Activated CD8-positive, alpha-beta memory T cell treated with anti-CD3 and anti-CD28 coated beads for 36 hours (primary cell): Measurements from ENCODE around the gene LCMT1. TPM values are rescaled to one million over a fixed set of nuclear protein-coding genes. Genes with fewer than 3 reads are reported as not detected.
"Not testable (repeated sequence)": the region's sequence is repeated elsewhere in the genome, so short reads cannot be mapped to it uniquely, and the experiment has no call there.

Experiments
- CTCF ChIA-PET: fragments of 350-600 bp; sonication (Branson Sonifier 250); formaldehyde crosslinking; loops from one replicate; lab custom pipeline; 2021; ENCODE audit warnings: antibody characterized with exemption; lab: Charles Lee
- POLR2A ChIA-PET: fragments of 350-600 bp; sonication (Branson Sonifier 250); formaldehyde crosslinking; loops from one replicate; lab custom pipeline; 2021; ENCODE audit warnings: antibody characterized with exemption; lab: Charles Lee
- total RNA-seq, 2 experiments: library from RNA; stranded (reverse); gene quantifications; one replicate each; pipeline ENCODE4 v1.2.3, GENCODE V29; 2021

Gene LCMT1
- 10 to 100 TPM; 47.6 to 48.9 TPM for total RNA-seq

GRCh38 chr16:25111403-25112166 is at the start of gene LCMT1:
TSS of gene LCMT1 (plus strand) at chr16:25111742. CDS start at chr16:25111884, 142 bp downstream.
- ChIA-PET CTCF (interaction anchor here (0.6 to 3.2 kb wide), 4 partner anchors 9 to 113 kb away, joined by 3 to 18 read pairs (median 4); no protein-coding TSS in a partner anchor), POLR2A (interaction anchor here (0.5 to 1.2 kb wide), 4 partner anchors 61 to 97 kb away, joined by 3 to 4 read pairs (median 3); partner anchors contain the start of gene ARHGAP17)

DNA sequence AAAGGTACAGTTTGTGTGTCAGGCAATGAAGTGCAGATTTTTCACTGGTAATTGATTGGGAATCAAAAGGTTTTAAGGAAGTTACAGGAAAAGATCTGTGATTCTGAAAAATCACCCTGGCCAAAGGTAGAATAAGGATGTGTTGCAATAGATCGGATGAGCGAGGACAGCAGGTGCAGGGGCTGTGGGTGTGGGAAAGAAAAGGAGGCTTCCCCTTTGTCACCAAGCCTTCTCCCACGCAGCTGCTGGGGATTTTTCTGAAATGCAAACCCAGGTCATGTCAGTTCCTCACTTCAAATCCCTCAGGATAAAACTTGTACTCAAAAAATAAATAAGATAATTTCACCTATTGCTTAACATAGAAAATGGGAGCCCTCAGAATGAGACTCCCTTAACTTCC is 48.4 kb upstream of the LCMT1 start:
- CTCF ChIA-PET, result no interaction called here
- POLR2A ChIA-PET, result no interaction called here

DNA sequence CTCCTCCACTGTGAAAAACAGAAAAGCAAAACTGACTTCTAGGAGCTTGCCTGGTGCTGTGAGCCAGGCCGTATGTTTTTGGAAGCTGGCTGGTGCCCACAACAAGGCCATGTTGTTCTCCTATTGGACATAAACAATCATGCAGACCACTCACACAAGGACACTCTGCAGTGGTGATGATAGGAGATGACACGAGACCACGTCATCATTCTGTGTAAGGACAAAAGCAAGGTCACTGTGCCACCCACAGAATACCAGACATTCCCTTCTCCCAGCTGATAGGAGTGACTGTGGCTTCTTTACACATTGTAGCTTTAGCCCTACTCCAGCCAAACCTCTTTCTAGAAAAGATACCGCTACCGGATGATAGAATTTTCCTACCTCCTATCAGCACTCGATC is 47.7 kb upstream of the LCMT1 start:
- CTCF ChIA-PET, result no interaction called here
- POLR2A ChIA-PET, result no interaction called here

DNA sequence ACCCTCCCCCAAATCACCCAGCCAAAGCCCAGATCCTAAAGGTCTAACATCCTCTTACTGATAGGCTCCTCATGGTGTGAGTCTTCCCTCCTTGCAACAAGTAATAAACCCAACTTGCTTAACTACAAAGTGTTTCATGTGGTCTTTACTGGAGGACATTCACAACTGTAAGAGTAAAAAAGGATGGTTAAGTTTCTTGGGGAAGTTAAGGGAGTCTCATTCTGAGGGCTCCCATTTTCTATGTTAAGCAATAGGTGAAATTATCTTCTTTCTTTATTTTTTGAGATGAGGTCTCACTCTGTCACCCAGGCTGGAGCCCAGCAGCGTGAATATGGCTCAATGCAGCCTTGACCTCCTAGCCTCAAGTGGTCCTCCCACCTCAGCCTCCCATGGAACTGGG is 47.3 kb upstream of the LCMT1 start:
- POLR2A ChIA-PET, result interaction anchor here (0.5 kb wide), 1 partner anchor 13 kb away, joined by 3 read pairs; no protein-coding TSS in a partner anchor
- CTCF ChIA-PET, result not testable (repeated sequence)

DNA sequence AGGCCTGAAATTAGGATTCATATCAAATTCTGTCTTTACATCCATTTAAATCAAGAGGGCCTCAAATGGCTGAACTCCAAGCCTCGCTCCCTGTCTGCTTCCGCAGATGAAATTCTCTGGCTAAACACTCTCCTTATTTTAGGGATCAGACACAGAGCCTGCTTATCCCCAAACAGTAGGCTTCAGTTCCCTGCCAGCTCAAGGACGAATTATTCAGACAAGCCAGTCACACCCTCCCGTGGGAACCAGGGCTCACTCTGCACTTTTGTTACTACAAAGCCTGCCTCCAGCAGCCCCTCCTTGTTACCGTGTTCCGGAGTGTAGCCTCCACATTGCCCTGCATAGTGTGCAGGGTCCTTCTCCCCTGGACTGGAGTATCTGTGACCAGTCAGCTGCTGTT is 46.6 kb upstream of the LCMT1 start:
- POLR2A ChIA-PET, result interaction anchor here (0.5 kb wide), 1 partner anchor 14 kb away, joined by 3 read pairs; no protein-coding TSS in a partner anchor
- CTCF ChIA-PET, result interaction anchor here (1.7 kb wide), 1 partner anchor 160 kb away, joined by 5 read pairs; no protein-coding TSS in a partner anchor

DNA sequence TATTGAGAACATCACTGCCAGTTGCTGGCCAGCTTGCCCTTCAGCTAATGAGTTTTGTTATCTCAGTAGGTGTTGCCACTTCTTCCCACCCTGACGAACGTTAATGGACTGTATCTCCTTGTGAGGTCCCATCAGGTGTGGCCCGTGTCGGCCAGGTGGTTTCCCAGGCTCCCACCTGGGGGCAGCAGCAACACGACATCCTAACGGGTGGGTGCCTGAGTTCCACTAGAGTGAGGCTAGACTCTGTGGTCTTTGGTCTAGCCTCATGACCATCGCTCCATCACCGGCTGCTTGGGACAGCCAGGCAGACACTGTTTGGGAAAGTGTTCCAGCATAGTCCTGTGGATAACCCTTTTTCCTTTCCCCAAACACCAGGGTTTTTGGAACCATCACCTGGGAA is 45.6 kb upstream of the LCMT1 start:
- ChIA-PET CTCF (interaction anchor here (1.7 kb wide), 1 partner anchor 159 kb away, joined by 5 read pairs; no protein-coding TSS in a partner anchor), POLR2A (interaction anchor here (1.8 kb wide), 1 partner anchor 41 kb away, joined by 8 read pairs; no protein-coding TSS in a partner anchor)

GRCh38 chr16:25066426-25066746 is 45.2 kb upstream of the LCMT1 start:
- ChIA-PET CTCF (interaction anchor here (0.6 to 1.7 kb wide), 4 partner anchors 31 to 433 kb away, joined by 3 to 5 read pairs (median 3); no protein-coding TSS in a partner anchor), POLR2A (interaction anchor here (0.7 to 1.8 kb wide), 4 partner anchors 18 to 51 kb away, joined by 3 to 8 read pairs (median 3); partner anchors contain the start of gene ARHGAP17)

DNA sequence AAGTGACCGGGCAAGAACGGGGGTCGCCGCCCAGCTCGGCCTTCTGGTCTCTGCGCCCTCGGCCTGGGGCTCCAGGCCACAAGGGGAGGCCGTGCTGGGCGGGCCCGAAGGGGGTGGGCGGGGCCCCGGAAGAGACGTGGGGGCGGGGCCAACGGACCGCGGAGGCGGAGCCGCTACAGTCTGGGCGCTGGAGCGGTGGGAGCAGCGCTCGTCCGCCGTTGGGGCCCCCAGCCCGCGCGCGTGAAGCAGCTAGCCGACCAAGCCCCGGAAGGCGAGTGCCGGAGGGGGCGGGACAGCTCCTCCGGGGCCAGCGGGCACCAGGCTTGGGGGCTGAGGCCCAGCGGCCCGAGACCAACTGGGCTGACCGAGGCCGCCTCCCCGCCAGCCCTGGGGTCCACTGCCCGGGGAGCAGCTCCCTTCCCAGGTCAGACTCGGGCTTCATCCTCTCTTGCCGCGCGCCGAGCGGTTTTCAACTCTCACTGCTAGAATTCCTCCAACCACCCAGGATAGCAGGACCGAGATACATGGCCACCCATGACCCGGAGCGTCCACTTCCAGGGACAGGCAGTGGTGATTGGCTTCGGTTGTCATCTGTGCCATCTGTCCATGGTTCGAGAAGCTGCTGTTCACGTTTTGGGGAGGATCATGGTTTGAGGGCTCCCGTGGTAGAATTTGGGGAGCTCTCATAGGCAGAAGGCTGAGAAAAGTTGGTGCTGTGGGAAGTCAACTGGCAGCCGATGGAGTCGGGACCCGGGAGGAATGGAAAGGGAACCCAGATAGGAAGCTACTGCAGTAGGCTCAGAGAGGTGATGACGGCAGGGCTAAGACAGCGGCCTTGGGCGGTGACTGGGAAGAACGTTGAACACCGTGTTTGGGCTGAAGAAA is 44.6 kb upstream of the LCMT1 start:
- POLR2A ChIA-PET, result interaction anchor here (0.6 to 1.8 kb wide), 7 partner anchors 19 to 132 kb away, joined by 3 to 8 read pairs (median 3); partner anchors contain the start of gene ARHGAP17
- CTCF ChIA-PET, result interaction anchor here (0.5 to 1.7 kb wide), 6 partner anchors 30 to 433 kb away, joined by 3 to 5 read pairs (median 3); partner anchors contain the start of gene LCMT1

DNA sequence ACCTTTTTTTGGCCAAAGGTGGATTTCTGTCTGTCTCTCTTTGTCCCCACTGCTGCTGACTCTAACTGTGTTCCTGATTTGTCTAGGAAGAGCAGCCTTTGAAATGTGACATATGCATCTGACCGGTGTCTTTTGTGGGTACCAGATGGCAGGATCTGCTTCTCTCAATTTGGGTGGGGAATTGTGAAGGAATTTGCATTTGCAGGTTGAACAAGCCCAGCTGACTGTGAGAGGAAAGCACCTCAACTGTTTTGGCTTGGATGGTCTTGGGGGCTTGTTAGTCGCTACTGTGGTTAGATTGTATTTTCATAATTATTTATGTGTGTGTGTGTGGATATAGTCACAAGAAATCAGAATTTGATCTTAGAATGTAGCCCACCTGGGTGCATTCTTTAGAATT is 37.7 kb upstream of the LCMT1 start:
- POLR2A ChIA-PET, result no interaction called here
- CTCF ChIA-PET, result no interaction called here

- CTCF ChIA-PET, result no interaction called here
- POLR2A ChIA-PET, result no interaction called here
These were observed 33.1 kb upstream of the LCMT1 start for GRCh38 chr16:25078386-25078978.

- ChIA-PET CTCF (interaction anchor here (0.6 kb wide), 1 partner anchor 229 kb away, joined by 3 read pairs; no protein-coding TSS in a partner anchor), POLR2A (no interaction called here)
These were observed 31.7 kb upstream of the LCMT1 start for GRCh38 chr16:25079637-25080378.

DNA sequence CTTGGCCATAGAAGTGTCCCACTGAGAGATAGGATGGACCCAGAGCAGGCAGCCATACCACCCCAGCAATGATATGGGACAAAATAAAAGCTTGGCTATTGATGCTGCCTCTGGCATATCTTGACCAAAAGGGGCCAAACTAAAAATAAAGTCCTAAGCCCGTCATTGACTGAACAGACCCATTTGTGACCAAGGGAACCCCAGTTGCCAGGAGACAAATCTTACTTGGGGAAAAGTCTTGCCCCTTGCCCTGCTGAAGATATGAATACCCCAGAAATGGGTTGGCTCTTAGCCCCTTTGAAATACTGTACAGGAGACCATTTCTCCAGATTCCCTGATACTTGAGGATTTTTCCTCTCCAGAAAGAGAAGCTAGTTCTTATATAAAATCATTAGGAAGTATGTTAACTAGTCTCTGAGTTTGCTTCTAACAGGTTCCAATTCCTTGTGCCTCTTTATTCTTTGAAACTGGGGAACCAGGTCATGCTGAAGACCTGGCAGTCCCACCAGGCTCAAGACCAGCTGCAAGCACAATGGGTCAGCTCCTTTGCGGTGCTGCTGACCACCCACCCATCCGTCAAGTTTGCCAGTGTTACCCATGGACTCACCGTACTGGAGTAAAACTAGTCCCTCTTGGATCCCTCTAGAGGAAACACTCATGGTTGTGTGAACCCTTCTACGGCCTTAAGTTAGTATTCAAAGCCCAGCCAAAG is 31.0 kb upstream of the LCMT1 start:
- POLR2A ChIA-PET, result interaction anchor here (0.7 kb wide), 1 partner anchor 368 kb away, joined by 6 read pairs; no protein-coding TSS in a partner anchor
- CTCF ChIA-PET, result no interaction called here

GRCh38 chr16:25081702-25082101 is 29.8 kb upstream of the LCMT1 start:
- POLR2A ChIA-PET, result no interaction called here
- CTCF ChIA-PET, result no interaction called here

DNA sequence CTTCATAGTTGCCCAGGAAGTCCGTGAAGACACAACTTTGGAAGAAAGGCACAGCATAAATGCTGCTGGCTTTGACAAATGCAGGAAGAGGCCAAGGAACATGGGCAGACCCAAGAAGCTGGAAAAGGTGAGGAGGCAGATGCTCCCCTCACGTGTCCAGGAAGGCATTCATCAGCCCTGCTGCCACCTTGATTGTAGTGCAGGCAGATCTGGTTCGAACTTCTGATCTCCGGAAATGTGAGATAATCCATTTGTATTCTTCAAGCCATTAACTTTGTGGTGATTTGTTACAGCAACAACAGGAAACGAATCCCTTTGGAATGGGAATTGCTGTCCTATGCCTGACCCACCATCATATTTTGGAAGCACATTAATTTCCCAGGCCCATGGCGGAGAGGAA is 28.5 kb upstream of the LCMT1 start:
- POLR2A ChIA-PET, result no interaction called here
- CTCF ChIA-PET, result no interaction called here

- POLR2A ChIA-PET, result no interaction called here
- CTCF ChIA-PET, result no interaction called here
These were observed 27.8 kb upstream of the LCMT1 start for GRCh38 chr16:25083701-25084100.

- CTCF ChIA-PET, result no interaction called here
- POLR2A ChIA-PET, result no interaction called here
These were observed 26.7 kb upstream of the LCMT1 start for GRCh38 chr16:25084797-25085196.

- POLR2A ChIA-PET, result no interaction called here
- CTCF ChIA-PET, result no interaction called here
These were observed 23.8 kb upstream of the LCMT1 start for GRCh38 chr16:25087761-25088160.

DNA sequence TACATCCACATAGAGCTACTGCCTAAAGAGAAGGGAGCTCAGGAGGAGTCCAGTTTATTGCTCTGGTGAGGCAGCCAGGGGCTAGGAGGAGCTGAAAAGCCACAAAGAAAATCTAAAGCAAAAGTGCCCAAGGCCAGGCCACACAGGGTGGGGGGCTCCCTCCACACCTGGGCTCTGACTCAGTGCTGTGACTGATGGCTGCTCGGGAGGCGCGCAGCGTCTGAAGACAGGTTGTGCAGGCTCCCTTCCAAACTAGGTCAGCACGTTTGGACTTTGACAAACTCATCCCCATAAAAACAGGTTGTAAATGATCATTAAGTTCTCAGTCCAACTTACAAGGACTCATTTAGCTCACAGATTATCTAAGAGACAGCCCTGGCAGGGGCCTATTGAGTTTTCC is 22.2 kb upstream of the LCMT1 start:
- POLR2A ChIA-PET, result no interaction called here
- CTCF ChIA-PET, result no interaction called here
